ENCODE data around the gene GLRB.

DNA sequence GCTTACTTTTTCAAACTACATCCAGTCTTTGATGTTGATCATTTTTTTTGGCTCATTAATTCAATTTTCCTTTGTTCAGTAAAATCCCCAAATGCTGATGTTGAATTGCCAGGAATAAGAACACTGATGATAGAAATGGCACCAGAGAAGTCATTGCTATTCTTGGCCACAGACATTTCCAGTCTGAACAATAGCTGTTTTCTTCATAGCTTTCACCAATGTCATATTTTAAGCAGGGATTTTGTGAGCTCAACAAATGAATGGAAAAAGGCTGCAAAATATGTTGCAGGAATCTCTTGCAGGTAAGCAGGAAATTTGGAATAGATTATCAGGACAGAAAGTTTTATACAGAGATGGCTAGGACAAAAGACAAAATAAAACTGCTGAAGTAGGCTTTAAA, 40.5 kb upstream of the GLRB start:
- TF ChIP-seq, protein P1, sequence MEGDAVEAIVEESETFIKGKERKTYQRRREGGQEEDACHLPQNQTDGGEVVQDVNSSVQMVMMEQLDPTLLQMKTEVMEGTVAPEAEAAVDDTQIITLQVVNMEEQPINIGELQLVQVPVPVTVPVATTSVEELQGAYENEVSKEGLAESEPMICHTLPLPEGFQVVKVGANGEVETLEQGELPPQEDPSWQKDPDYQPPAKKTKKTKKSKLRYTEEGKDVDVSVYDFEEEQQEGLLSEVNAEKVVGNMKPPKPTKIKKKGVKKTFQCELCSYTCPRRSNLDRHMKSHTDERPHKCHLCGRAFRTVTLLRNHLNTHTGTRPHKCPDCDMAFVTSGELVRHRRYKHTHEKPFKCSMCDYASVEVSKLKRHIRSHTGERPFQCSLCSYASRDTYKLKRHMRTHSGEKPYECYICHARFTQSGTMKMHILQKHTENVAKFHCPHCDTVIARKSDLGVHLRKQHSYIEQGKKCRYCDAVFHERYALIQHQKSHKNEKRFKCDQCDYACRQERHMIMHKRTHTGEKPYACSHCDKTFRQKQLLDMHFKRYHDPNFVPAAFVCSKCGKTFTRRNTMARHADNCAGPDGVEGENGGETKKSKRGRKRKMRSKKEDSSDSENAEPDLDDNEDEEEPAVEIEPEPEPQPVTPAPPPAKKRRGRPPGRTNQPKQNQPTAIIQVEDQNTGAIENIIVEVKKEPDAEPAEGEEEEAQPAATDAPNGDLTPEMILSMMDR (IDR thresholded peaks at IDR 0.05; ENCODE audit: low read length): no peak
- TF ChIP-seq EZH2 (optimal IDR thresholded peaks at IDR 0.05; ENCODE audit: low read depth, low read length): no peak
- no peak for TF ChIP-seq EZH2phosphoT487 (IDR thresholded peaks at IDR 0.05; ENCODE audit: low read length)
